AG09319 (cell line): ENCODE measurements around the gene PARVG.

Experiments
- DNase-seq: peaks from one replicate; pipeline ENCODE4 v3.0.0-alpha.2; 2010; ENCODE audit warnings: low read depth; ENCODE audit errors: extremely low read depth
- TF ChIP-seq, protein P1 (sequence below): IDR thresholded peaks from 2 replicates; pipeline ENCODE4 v1.5.1; 2011; ENCODE audit warnings: low read depth, mild to moderate bottlenecking, inconsistent platforms, low read length, moderate library complexity

PARVG gene

DNA sequence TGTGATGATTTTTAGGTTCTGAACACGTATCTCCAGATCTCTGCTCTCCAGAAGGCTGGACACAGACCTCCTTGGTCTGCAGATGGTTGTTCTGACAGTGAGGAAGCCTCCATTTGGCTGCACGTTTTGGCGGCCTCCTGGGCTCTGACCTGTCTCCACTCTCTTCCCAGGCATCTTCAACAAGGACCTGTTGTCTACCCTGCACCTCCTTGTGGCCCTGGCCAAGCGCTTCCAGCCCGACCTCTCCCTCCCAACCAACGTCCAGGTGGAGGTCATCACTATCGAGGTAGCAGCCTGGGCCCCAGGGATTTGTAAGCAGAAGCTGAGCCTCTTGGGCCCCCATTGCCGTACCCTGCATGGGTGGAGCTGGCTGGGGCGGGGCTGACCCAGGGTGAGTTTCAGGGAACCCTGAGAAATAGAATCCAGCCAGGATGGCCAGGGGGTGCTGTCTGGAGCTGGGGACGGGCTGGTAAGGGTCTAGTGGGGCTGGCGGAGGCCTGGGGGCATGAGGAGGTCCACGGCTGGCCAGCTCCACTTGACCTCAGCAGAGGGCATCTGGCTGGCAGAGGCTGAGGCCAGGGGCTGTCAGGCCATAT, 9.8 kb downstream of the PARVG start:
- TF ChIP-seq, protein P1, sequence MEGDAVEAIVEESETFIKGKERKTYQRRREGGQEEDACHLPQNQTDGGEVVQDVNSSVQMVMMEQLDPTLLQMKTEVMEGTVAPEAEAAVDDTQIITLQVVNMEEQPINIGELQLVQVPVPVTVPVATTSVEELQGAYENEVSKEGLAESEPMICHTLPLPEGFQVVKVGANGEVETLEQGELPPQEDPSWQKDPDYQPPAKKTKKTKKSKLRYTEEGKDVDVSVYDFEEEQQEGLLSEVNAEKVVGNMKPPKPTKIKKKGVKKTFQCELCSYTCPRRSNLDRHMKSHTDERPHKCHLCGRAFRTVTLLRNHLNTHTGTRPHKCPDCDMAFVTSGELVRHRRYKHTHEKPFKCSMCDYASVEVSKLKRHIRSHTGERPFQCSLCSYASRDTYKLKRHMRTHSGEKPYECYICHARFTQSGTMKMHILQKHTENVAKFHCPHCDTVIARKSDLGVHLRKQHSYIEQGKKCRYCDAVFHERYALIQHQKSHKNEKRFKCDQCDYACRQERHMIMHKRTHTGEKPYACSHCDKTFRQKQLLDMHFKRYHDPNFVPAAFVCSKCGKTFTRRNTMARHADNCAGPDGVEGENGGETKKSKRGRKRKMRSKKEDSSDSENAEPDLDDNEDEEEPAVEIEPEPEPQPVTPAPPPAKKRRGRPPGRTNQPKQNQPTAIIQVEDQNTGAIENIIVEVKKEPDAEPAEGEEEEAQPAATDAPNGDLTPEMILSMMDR: no peak
- DNase-seq: no peak

GRCh38 chr22:44191036-44191454, 10.3 kb downstream of the PARVG start:
- DNase-seq: no peak
- TF ChIP-seq, protein P1: no peak

GRCh38 chr22:44192098-44192815, 11.5 kb downstream of the PARVG start:
- TF ChIP-seq, protein P1: no peak
- DNase-seq: no peak

DNA sequence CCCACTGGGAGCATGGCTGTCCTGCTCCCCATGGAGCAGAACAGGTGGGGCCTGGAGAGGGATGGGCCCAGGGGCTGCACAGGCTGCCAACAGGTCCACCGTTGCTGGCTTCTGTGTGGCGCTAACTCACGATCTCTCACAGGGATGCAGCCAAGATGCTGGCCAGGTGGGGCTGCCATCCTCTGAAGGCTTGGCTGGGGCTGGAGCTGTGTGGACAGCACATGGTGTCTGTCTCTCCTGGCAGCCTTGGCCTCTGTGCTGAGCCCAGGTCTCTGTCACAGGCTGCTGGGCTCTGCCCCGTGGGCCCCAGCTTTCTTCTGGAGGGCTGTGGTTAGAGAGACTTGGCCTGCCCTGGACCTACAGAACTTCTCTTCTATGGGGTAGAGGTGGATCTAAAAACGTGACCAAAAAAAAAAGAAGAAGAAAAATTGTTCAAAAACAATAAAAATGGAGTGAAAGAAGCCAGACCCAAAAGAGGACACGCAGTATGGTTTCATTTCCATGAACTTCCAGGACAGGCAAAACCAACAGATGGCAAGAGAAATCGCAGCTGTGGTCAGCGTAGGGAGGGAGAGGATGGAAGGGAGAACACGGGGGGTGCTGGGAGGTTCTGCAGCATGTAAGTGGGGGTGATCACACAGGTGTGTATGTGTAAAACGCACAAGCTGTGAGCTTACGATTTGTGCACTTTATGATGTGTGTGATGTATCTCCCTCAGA, 12.2 kb downstream of the PARVG start:
- TF ChIP-seq, protein P1: no peak
- DNase-seq: no peak

DNA sequence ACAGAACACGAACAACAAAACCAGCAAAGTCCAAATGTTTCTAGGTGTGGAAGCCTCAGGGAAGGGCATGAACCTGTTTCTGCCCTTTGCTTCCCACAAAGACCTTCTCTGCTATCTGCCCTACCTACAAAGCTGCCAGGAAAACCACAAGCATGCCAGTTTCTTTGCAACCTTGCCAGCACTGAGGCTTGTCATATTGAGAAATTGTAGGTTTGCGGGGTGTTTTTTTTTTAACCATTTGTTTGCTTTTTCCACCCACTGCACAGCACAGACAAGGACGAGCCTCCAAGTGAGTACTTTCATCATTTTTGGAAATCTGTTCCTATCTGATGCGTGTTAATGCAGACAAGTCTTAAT, 12.8 kb downstream of the PARVG start:
- TF ChIP-seq, protein P1: no peak

GRCh38 chr22:44194569-44194968, 13.8 kb downstream of the PARVG start:
- TF ChIP-seq, protein P1: no peak
- no peak for DNase-seq

More for the DNA sequence above, 12.8 kb downstream of the PARVG start:
- no peak for DNase-seq
